B cell (primary cell): ENCODE measurements around the gene GGACT.

Experiments used
- EZH2 ChIP-seq: IDR thresholded peaks from 2 replicates; pipeline ENCODE4 v1.6.1; 2012; ENCODE audit warnings: borderline replicate concordance, low read depth, mild to moderate bottlenecking, moderate library complexity, low read length; ENCODE audit not compliant: insufficient read depth, poor library complexity, severe bottlenecking
- TF ChIP-seq, protein P1 (sequence below): fragments of 200-600 bp; IDR thresholded peaks from one replicate; pipeline ENCODE4 v1.8.0; 2022; ENCODE audit warnings: antibody characterized with exemption, mild to moderate bottlenecking

DNA sequence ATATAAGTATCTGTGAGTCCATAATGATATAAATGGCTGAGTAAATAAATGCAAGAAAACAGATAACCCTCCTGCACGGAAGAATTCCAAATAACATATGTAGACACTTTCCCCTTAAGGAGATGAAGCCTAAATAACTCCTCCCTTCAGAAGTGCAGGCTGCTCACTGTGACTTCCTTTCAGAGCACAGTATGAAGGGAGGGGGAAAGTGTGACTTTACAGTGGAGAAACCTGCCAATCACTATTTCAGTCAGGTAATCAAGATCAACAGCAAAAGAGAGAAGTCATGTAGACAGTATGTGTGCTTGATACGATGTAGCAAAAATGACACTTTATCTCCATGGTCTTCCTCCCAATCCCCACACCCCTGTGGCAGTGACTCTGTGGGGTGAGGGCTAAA, 7.1 kb downstream of the GGACT start:
- TF ChIP-seq, protein P1, sequence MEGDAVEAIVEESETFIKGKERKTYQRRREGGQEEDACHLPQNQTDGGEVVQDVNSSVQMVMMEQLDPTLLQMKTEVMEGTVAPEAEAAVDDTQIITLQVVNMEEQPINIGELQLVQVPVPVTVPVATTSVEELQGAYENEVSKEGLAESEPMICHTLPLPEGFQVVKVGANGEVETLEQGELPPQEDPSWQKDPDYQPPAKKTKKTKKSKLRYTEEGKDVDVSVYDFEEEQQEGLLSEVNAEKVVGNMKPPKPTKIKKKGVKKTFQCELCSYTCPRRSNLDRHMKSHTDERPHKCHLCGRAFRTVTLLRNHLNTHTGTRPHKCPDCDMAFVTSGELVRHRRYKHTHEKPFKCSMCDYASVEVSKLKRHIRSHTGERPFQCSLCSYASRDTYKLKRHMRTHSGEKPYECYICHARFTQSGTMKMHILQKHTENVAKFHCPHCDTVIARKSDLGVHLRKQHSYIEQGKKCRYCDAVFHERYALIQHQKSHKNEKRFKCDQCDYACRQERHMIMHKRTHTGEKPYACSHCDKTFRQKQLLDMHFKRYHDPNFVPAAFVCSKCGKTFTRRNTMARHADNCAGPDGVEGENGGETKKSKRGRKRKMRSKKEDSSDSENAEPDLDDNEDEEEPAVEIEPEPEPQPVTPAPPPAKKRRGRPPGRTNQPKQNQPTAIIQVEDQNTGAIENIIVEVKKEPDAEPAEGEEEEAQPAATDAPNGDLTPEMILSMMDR, result no peak
- no peak for TF ChIP-seq EZH2
